Suprapubic skin (tissue), 4 donors: ENCODE results near the gene KRTAP4-5. TPM values are rescaled to one million over a fixed set of nuclear protein-coding genes. Genes with fewer than 3 reads are reported as not detected.
"Not testable (repeated sequence)": the region's sequence is repeated elsewhere in the genome, so short reads cannot be mapped to it uniquely, and the experiment has no call there.

Experiments
- DNase-seq, 2 donors: peaks; one replicate each; pipeline ENCODE4 v3.0.0-alpha.2; 2019; ENCODE audit warnings: low spot score in 2 of 2
- H3K27ac ChIP-seq: fragments of 200-600 bp; sonication (generic); one replicate; pipeline ENCODE4 v1.5.1; 2019
- H3K27me3 ChIP-seq: fragments of 200-600 bp; sonication (generic); one replicate; pipeline ENCODE4 v1.5.1; 2019
- H3K36me3 ChIP-seq: fragments of 200-600 bp; sonication (generic); one replicate; pipeline ENCODE4 v1.5.1; 2019
- H3K4me1 ChIP-seq: fragments of 200-600 bp; sonication (generic); one replicate; pipeline ENCODE4 v1.5.1; 2019
- H3K4me3 ChIP-seq: fragments of 200-600 bp; sonication (generic); one replicate; pipeline ENCODE4 v1.5.1; 2019; ENCODE audit warnings: mild to moderate bottlenecking
- H3K9me3 ChIP-seq: fragments of 200-600 bp; sonication (generic); one replicate; pipeline ENCODE4 v1.5.1; 2019
- EP300 ChIP-seq: sonication (generic); formaldehyde crosslinking; IDR thresholded peaks from one replicate; pipeline ENCODE4 v1.6.1; 2017; ENCODE audit warnings: antibody characterized with exemption
- POLR2A ChIP-seq, 2 donors: fragments of 450-650 bp; IDR thresholded peaks; one replicate each; pipeline ENCODE4 v1.6.1; 2017; ENCODE audit warnings: antibody characterized with exemption in 2 of 2, mild to moderate bottlenecking in 2 of 2, moderate library complexity in 2 of 2
- POLR2AphosphoS5 ChIP-seq, 3 donors: sonication (generic); formaldehyde crosslinking; IDR thresholded peaks; one replicate each; pipeline ENCODE4 v1.6.1; 2017; ENCODE audit warnings: antibody characterized with exemption in 3 of 3
- WGBS: methylation state at CpG from one replicate; pipeline ENCODE4 v1.1.5; 2018; 5-methylcytosine and 5-hydroxymethylcytosine counted together
- total RNA-seq, 4 donors: library from RNA; depleted of rRNA; stranded (reverse); fragments of >200 nt; gene quantifications; one replicate each; pipeline ENCODE4 v1.1.0, GENCODE V29; 2016
- TF ChIP-seq, protein P1 (sequence below), 2 donors: fragments of 200-600 bp in 1 of 2; fragments of 450-650 bp in 1 of 2; sonication (generic) in 1 of 2; IDR thresholded peaks; one replicate each; pipeline ENCODE4 v1.5.1; 2016 to 2019; ENCODE audit warnings: antibody characterized with exemption in 2 of 2, mild to moderate bottlenecking in 1 of 2, moderate library complexity in 1 of 2

The KRTAP4-5 gene
- total RNA-seq, 4 donors from 2014 or later = 1.1 to 19.2 (median 2.2) TPM; not detected in 1

DNA sequence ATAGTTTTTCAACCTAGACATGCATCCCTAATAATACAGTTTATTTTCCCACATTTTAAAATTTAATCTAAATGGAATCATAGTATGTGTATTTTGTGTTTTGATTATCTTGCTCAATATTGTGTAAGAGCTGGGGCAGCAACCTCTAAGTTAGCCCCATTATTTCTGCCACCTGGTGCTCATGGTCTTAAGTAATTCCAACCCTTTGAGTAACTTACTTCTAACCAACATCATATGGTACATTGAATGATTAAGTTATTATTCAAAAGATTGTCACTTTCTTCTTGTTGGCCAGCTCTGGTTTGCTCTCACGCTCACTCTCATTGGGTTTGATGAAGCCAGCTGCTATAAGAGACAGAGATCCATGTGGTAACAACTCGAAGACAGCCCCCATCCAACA is 22.3 kb upstream of the KRTAP4-5 start:
- TF ChIP-seq EP300 (no peak), POLR2A (IDR thresholded peaks at IDR 0.05) (no peak), POLR2AphosphoS5 (IDR thresholded peaks at IDR 0.05) (no peak)
- TF ChIP-seq, protein P1, sequence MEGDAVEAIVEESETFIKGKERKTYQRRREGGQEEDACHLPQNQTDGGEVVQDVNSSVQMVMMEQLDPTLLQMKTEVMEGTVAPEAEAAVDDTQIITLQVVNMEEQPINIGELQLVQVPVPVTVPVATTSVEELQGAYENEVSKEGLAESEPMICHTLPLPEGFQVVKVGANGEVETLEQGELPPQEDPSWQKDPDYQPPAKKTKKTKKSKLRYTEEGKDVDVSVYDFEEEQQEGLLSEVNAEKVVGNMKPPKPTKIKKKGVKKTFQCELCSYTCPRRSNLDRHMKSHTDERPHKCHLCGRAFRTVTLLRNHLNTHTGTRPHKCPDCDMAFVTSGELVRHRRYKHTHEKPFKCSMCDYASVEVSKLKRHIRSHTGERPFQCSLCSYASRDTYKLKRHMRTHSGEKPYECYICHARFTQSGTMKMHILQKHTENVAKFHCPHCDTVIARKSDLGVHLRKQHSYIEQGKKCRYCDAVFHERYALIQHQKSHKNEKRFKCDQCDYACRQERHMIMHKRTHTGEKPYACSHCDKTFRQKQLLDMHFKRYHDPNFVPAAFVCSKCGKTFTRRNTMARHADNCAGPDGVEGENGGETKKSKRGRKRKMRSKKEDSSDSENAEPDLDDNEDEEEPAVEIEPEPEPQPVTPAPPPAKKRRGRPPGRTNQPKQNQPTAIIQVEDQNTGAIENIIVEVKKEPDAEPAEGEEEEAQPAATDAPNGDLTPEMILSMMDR (IDR thresholded peaks at IDR 0.05) = no peak
- Histone ChIP-seq H3K27me3 (no peaks in the 10 kb centered on the region), H3K36me3 (no peaks in the 10 kb centered on the region), H3K4me1 (no peaks in the 10 kb centered on the region), H3K4me3 (no peak overlapping the region), H3K9me3 (no peaks in the 10 kb centered on the region), H3K27ac (no peak overlapping the region)
- DNase-seq = no peak
- 66% methylated on average over 2 of the region's 2 CpGs for WGBS

DNA sequence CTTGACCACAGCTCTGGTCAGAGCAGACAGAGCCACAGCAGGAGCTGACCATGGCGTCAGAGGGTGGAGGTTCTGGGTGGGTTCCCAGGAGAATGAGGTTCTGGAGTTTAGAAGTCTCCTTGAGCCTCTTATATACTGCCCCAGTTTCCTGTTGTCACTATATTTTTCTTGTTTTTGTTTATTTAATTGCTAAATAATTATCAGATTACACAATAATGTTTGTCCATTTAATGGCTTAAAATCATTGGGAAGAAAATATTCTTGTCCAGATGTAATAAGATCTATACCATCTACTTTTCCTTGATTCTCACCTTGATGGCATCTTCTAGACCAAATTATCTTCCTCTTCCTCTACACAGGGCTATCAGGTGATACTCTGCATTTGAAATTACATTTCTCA is 18.5 kb upstream of the KRTAP4-5 start, which contains the start of gene KRTAP4-3:
Gene KRTAP4-3, minus strand, starts transcription at position 101 of the 400 bp plus-strand sequence. Its CDS starts 49 bp downstream, at position 52.
- H3K27ac ChIP-seq = no peak within 1 kb of the TSS

DNA sequence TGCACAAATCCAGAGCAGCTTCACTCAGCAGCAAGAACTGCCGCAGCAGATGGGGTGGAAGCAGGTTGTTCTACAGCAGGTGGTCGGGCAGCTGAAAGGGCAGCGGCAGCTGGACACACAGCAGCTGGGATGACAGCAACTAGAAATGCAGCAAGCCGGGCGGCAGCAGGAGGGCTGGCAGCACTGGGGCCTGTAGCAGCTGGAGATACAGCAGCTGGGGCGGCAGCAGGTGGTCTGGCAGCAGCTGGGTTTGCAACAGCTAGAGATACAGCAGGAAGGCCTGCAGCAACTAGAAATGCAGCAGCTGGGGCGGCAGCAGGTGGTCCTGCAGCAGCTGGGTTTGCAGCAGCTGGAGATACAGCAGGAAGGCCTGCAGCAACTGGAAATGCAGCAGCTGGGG is 17.9 kb upstream of the KRTAP4-5 start:
- no peak overlapping the region for H3K27ac ChIP-seq
- H3K4me1 ChIP-seq = no peaks in the 10 kb centered on the region
- DNase-seq = no peak
- H3K36me3 ChIP-seq = no peaks in the 10 kb centered on the region
- H3K9me3 ChIP-seq = no peaks in the 10 kb centered on the region
- no peaks in the 10 kb centered on the region for H3K27me3 ChIP-seq
- WGBS = 73% methylated on average over 7 of the region's 7 CpGs
- TF ChIP-seq POLR2A (IDR thresholded peaks at IDR 0.05) = no peak
- no peak for TF ChIP-seq POLR2AphosphoS5 (IDR thresholded peaks at IDR 0.05)
- no peak for TF ChIP-seq EP300
- TF ChIP-seq, protein P1 (IDR thresholded peaks at IDR 0.05) = no peak
- no peak overlapping the region for H3K4me3 ChIP-seq

More for the DNA sequence above, 18.5 kb upstream of the KRTAP4-5 start, which contains the start of gene KRTAP4-3:
- H3K9me3 ChIP-seq = no peaks in the 10 kb centered on the region
- TF ChIP-seq, protein P1 (IDR thresholded peaks at IDR 0.05) = no peak
- TF ChIP-seq EP300 (no peak), POLR2A (IDR thresholded peaks at IDR 0.05) (no peak), POLR2AphosphoS5 (IDR thresholded peaks at IDR 0.05) (no peak)
- no peaks in the 10 kb centered on the region for H3K36me3 ChIP-seq
- H3K4me1 ChIP-seq = no peaks in the 10 kb centered on the region
- 85% methylated on average over 1 of the region's 1 CpG for WGBS
- no peaks in the 10 kb centered on the region for H3K27me3 ChIP-seq
- H3K4me3 ChIP-seq = no peak within 1 kb of the TSS
- DNase-seq = no peak

DNA sequence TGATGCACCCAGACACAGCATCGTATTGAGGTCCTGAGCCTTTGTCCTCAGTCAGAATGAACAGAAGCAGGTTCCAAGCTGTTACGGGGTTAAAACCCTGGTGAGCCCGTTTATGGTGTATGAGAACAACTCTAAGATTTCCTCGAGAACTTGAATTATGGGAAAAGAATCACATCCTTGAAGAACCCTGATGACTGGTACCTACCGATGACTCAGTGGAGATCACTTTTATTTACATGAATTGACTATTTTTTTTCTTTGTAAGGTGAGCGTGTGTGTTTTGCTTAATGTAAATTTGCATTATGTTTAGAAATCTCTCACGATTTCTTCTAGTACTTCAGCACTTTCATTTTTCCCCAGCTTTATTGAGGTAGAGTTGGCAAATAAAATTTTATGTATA is 14.2 kb upstream of the KRTAP4-5 start:
- Histone ChIP-seq H3K27me3 (peaks cover 12% of the 10 kb centered on the region), H3K9me3 (no peaks in the 10 kb centered on the region), H3K27ac (no peak overlapping the region), H3K4me3 (no peak overlapping the region), H3K4me1 (no peaks in the 10 kb centered on the region), H3K36me3 (no peaks in the 10 kb centered on the region)
- TF ChIP-seq POLR2AphosphoS5 (IDR thresholded peaks at IDR 0.05) = no peak
- no peak for TF ChIP-seq EP300
- TF ChIP-seq, protein P1 (IDR thresholded peaks at IDR 0.05) = no peak
- TF ChIP-seq POLR2A (IDR thresholded peaks at IDR 0.05) = no peak
- WGBS = 74% methylated on average over 7 of the region's 7 CpGs
- no peak for DNase-seq

DNA sequence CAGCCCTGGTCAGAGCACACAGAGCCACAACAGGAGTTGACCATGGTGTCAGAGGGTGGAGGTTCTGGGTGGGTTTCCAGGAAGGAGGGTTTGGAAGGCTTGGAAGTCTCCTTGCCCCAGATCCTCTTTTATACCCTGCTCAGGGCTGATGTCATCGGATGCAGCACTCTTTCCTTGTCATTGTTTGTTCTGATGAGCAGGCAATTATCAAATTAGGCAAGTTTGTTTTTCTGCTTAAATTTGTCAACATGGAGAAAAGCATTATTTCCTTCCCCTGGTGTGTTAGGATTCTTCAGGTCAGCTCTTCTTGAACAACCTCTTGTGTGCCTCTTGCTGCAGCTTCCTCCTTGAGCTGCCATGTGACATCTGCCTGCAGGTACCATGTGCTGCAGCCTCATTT is 11.0 kb upstream of the KRTAP4-5 start, which contains the start of gene KRTAP4-4:
Gene KRTAP4-4, minus strand, starts transcription at position 101 of the 400 bp plus-strand sequence. Its CDS starts 57 bp downstream, at position 44.
- no peak for TF ChIP-seq POLR2AphosphoS5 (IDR thresholded peaks at IDR 0.05)
- TF ChIP-seq EP300 = no peak
- no peak for TF ChIP-seq POLR2A (IDR thresholded peaks at IDR 0.05)
- TF ChIP-seq, protein P1 (IDR thresholded peaks at IDR 0.05) = no peak
- H3K9me3 ChIP-seq = no peaks in the 10 kb centered on the region
- 76% methylated on average over 1 of the region's 1 CpG for WGBS
- no peak within 1 kb of the TSS for H3K4me3 ChIP-seq
- no peak for DNase-seq
- peaks cover 16% of the 10 kb centered on the region for H3K27me3 ChIP-seq
- no peaks in the 10 kb centered on the region for H3K4me1 ChIP-seq
- H3K36me3 ChIP-seq = no peaks in the 10 kb centered on the region
- H3K27ac ChIP-seq = no peak within 1 kb of the TSS

DNA sequence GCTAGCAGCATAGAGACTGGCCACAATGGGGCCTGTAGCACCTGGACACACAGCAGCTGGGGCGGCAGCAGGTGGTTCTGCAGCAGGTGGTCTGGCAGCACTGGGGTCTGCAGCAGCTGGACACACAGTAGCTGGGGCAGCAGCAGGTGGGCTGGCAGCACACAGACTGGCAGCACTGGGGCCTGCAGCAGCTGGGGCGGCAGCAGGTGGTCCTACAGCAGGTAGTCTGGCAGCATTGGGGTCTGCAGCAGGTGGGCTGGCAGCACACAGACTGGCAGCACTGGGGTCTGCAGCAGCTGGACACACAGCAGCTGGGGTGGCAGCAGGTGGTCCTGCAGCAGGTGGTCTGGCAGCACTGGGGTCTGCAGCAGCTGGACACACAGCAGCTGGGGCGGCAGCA is 10.6 kb upstream of the KRTAP4-5 start:
- H3K9me3 ChIP-seq, H3K4me3 ChIP-seq, H3K36me3 ChIP-seq, H3K4me1 ChIP-seq, DNase-seq, H3K27ac ChIP-seq: not testable (repeated sequence)
- WGBS = no CpG with 5 or more reads among the region's 3 CpGs
- peaks cover 16% of the 10 kb centered on the region for H3K27me3 ChIP-seq
